HepG2 (cell line): ENCODE measurements around the gene DNAL4. TPM values are rescaled to one million over a fixed set of nuclear protein-coding genes. Genes with fewer than 3 reads are reported as not detected.
A peak's percentile ranks its signal among the peaks of the same experiment; 100 is the strongest.

Source experiments
- CAMTA2 ChIP-seq: sonication (generic); formaldehyde crosslinking; IDR thresholded peaks from 2 replicates; pipeline ENCODE4 v1.4.0; 2020; ENCODE audit warnings: mild to moderate bottlenecking, missing genetic modification reagents, borderline replicate concordance
- FOXM1 ChIP-seq: sonication (generic); formaldehyde crosslinking; IDR thresholded peaks from 2 replicates; pipeline ENCODE4 v1.5.0; 2020; ENCODE audit warnings: missing genetic modification reagents
- FOXP1 ChIP-seq, 2 experiments: fragments of 450-650 bp in 1 of 2; IDR thresholded peaks; 2 replicates each; pipeline ENCODE4 v1.6.1; 2017 to 2018; ENCODE audit warnings: antibody characterized with exemption in 1 of 2
- HIVEP1 ChIP-seq: sonication (generic); formaldehyde crosslinking; IDR thresholded peaks from 2 replicates; pipeline ENCODE4 v1.4.0; 2020; ENCODE audit warnings: mild to moderate bottlenecking, missing genetic modification reagents
- ISL2 ChIP-seq: sonication (generic); formaldehyde crosslinking; IDR thresholded peaks from 2 replicates; pipeline ENCODE4 v1.5.0; 2020; ENCODE audit warnings: missing genetic modification reagents
- MAFG ChIP-seq: sonication (generic); formaldehyde crosslinking; IDR thresholded peaks from 2 replicates; pipeline ENCODE4 v1.5.1; 2020; ENCODE audit warnings: mild to moderate bottlenecking, missing genetic modification reagents
- MIER3 ChIP-seq: IDR thresholded peaks from 2 replicates; pipeline ENCODE4 v1.6.1; 2016; ENCODE audit warnings: missing compliant biosample characterization, borderline replicate concordance
- NFATC3 ChIP-seq: sonication (generic); formaldehyde crosslinking; IDR thresholded peaks from 2 replicates; pipeline ENCODE4 v1.5.1; 2020; ENCODE audit warnings: mild to moderate bottlenecking, missing genetic modification reagents
- RORA ChIP-seq: sonication (generic); formaldehyde crosslinking; IDR thresholded peaks from 2 replicates; pipeline ENCODE4 v1.5.0; 2020; ENCODE audit warnings: mild to moderate bottlenecking, missing genetic modification reagents, moderate library complexity
- SMYD3 ChIP-seq: sonication (generic); formaldehyde crosslinking; IDR thresholded peaks from 2 replicates; pipeline ENCODE4 v1.8.1; 2023; ENCODE audit warnings: mild to moderate bottlenecking, missing genetic modification reagents
- SRSF1 ChIP-seq: fragments of 200-400 bp; formaldehyde crosslinking; optimal IDR thresholded peaks from 2 replicates; pipeline ENCODE3; 2017; ENCODE audit warnings: mild to moderate bottlenecking, low read depth, low read length, moderate library complexity
- TAF15 ChIP-seq: fragments of 200-400 bp; formaldehyde crosslinking; IDR thresholded peaks from one replicate; pipeline ENCODE4 v1.6.1; 2018; ENCODE audit warnings: mild to moderate bottlenecking, low read depth, low read length; ENCODE audit not compliant: poor library complexity, severe bottlenecking
- TBX3 ChIP-seq: fragments of 450-650 bp; IDR thresholded peaks from 2 replicates; pipeline ENCODE4 v1.6.1; 2017; ENCODE audit warnings: antibody characterized with exemption, mild to moderate bottlenecking, inconsistent platforms, borderline replicate concordance
- TP53 ChIP-seq: sonication (generic); formaldehyde crosslinking; conservative IDR thresholded peaks from 2 replicates; pipeline ENCODE4 v1.4.0; 2020; ENCODE audit warnings: missing genetic modification reagents
- TSC22D2 ChIP-seq: sonication (generic); formaldehyde crosslinking; IDR thresholded peaks from 2 replicates; pipeline ENCODE4 v1.5.1; 2020; ENCODE audit warnings: missing genetic modification reagents, mild to moderate bottlenecking, borderline replicate concordance
- U2AF2 ChIP-seq: fragments of 200-400 bp; formaldehyde crosslinking; IDR thresholded peaks from 2 replicates; pipeline ENCODE4 v1.6.1; 2017; ENCODE audit warnings: low read depth, mild to moderate bottlenecking, low read length
- ZEB1 ChIP-seq: IDR thresholded peaks from 2 replicates; pipeline ENCODE4 v1.6.1; 2012; ENCODE audit warnings: mild to moderate bottlenecking, low read depth, inconsistent platforms; ENCODE audit not compliant: insufficient replicate concordance
- ZFP82 ChIP-seq: sonication (generic); formaldehyde crosslinking; IDR thresholded peaks from 2 replicates; pipeline ENCODE4 v1.5.1; 2020; ENCODE audit warnings: mild to moderate bottlenecking, missing genetic modification reagents, borderline replicate concordance
- ZNF10 ChIP-seq: sonication (generic); formaldehyde crosslinking; IDR thresholded peaks from 2 replicates; pipeline ENCODE4 v1.4.0; 2020; ENCODE audit warnings: mild to moderate bottlenecking, low read depth, missing genetic modification reagents, borderline replicate concordance
- ZNF337 ChIP-seq: sonication (generic); formaldehyde crosslinking; IDR thresholded peaks from 2 replicates; pipeline ENCODE4 v1.5.1; 2020; ENCODE audit warnings: missing genetic modification reagents, low read depth, mild to moderate bottlenecking, borderline replicate concordance
- ZNF33A ChIP-seq: sonication (generic); formaldehyde crosslinking; IDR thresholded peaks from 2 replicates; pipeline ENCODE4 v1.5.1; 2020; ENCODE audit warnings: missing genetic modification reagents, mild to moderate bottlenecking, moderate library complexity, borderline replicate concordance
- ZNF460 ChIP-seq: sonication (generic); formaldehyde crosslinking; IDR thresholded peaks from 2 replicates; pipeline ENCODE4 v1.5.1; 2020; ENCODE audit warnings: missing genetic modification reagents, mild to moderate bottlenecking, borderline replicate concordance
- ZSCAN22 ChIP-seq: sonication (generic); formaldehyde crosslinking; IDR thresholded peaks from 2 replicates; pipeline ENCODE4 v1.4.0; 2020; ENCODE audit warnings: mild to moderate bottlenecking, missing genetic modification reagents
- polyA plus RNA-seq, 8 experiments: library from polyadenylated mRNA; depleted of rRNA in 3 of 8; stranded (reverse) in 7 of 8; unstranded in 1 of 8; fragments of >200 nt; fragmentation: Illumina TruSeq in 4 of 8; extraction: Trizol in 4 of 8; gene quantifications; 2 replicates each; pipeline versions ENCODE4 v1.2.1 to v1.2.3, GENCODE V29; 2011 to 2016; ENCODE audit warnings: low read depth in 4 of 8, missing spikeins in 1 of 8, mixed read lengths in 1 of 8; ENCODE audit not compliant: insufficient read depth in 1 of 8
- total RNA-seq, 5 experiments: library from RNA; depleted of rRNA; stranded (reverse); fragments of >200 nt; fragmentation: Illumina TruSeq; extraction: Trizol; gene quantifications; 2 replicates each; pipeline ENCODE4 v1.2.3, GENCODE V29; 2016; ENCODE audit warnings: low read depth in 1 of 5
- TF ChIP-seq, protein P1 (sequence below): fragments of 450-650 bp; IDR thresholded peaks from 2 replicates; pipeline ENCODE4 v1.6.1; 2017; ENCODE audit warnings: mild to moderate bottlenecking
- TF ChIP-seq, protein P2 (sequence below): sonication (generic); formaldehyde crosslinking; IDR thresholded peaks from 2 replicates; pipeline ENCODE4 v1.4.0; 2020; ENCODE audit warnings: missing genetic modification reagents
- TF ChIP-seq, protein P3 (sequence below): sonication (generic); formaldehyde crosslinking; IDR thresholded peaks from 2 replicates; pipeline ENCODE4 v1.4.0; 2020; ENCODE audit warnings: missing genetic modification reagents

Gene DNAL4
- total and polyA plus RNA-seq, 2 of the 13 experiments (the other 11 are each of a cell fraction or from before 2014, with no cell fraction given), result 8.0 to 10.7 TPM

DNA sequence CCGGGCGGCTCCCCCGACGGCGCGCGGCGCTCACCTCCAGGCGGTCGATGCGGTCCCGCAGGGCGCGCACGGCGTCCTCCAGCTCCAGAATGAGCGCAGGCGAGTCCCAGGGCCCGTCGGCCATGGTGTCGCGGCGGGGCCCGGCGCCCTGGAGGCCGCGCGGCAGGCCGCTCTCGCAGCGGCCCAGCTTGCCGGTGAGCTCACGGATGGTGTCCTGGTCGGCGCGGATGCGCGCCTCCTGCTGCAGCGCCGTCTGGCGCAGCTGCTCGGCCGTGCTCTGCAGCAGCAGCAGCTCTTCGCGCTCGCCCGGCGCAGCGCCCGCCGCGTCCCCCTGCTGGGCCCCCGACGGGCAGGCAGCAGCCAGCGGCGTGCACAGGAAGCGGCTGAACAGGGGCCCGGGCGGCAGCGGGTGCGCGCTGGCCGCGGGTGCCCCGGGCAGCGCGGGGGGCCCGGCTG lies 49.3 kb upstream of the DNAL4 start (continued):
- TF ChIP-seq ZNF10 (CRISPR knock-in tag) (no peak), TP53 (no peak), CAMTA2 (CRISPR knock-in tag) (no peak), ISL2 (CRISPR knock-in tag) (no peak), MAFG (no peak), ZEB1 (no peak), MIER3 (no peak), SMYD3 (CRISPR knock-in tag) (no peak), TSC22D2 (CRISPR knock-in tag) (no peak), FOXM1 (CRISPR knock-in tag) (no peak), TAF15 (no peak), FOXP1 (IDR thresholded peaks at IDR 0.05) (no peak), FOXP1 (CRISPR knock-in tag; IDR thresholded peaks at IDR 0.05) (no peak), NFATC3 (no peak), ZNF33A (CRISPR knock-in tag) (no peak), HIVEP1 (CRISPR knock-in tag) (no peak), ZNF460 (no peak), SRSF1 (peak; percentile 4), ZFP82 (peak; percentile 73; the same call in 1 of the 2 replicates), ZSCAN22 (CRISPR knock-in tag) (no peak), TBX3 (no peak), ZNF337 (CRISPR knock-in tag) (no peak), RORA (CRISPR knock-in tag) (no peak), U2AF2 (no peak)
- TF ChIP-seq, protein P1, sequence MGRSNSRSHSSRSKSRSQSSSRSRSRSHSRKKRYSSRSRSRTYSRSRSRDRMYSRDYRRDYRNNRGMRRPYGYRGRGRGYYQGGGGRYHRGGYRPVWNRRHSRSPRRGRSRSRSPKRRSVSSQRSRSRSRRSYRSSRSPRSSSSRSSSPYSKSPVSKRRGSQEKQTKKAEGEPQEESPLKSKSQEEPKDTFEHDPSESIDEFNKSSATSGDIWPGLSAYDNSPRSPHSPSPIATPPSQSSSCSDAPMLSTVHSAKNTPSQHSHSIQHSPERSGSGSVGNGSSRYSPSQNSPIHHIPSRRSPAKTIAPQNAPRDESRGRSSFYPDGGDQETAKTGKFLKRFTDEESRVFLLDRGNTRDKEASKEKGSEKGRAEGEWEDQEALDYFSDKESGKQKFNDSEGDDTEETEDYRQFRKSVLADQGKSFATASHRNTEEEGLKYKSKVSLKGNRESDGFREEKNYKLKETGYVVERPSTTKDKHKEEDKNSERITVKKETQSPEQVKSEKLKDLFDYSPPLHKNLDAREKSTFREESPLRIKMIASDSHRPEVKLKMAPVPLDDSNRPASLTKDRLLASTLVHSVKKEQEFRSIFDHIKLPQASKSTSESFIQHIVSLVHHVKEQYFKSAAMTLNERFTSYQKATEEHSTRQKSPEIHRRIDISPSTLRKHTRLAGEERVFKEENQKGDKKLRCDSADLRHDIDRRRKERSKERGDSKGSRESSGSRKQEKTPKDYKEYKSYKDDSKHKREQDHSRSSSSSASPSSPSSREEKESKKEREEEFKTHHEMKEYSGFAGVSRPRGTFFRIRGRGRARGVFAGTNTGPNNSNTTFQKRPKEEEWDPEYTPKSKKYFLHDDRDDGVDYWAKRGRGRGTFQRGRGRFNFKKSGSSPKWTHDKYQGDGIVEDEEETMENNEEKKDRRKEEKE, result no peak
- TF ChIP-seq, protein P2, sequence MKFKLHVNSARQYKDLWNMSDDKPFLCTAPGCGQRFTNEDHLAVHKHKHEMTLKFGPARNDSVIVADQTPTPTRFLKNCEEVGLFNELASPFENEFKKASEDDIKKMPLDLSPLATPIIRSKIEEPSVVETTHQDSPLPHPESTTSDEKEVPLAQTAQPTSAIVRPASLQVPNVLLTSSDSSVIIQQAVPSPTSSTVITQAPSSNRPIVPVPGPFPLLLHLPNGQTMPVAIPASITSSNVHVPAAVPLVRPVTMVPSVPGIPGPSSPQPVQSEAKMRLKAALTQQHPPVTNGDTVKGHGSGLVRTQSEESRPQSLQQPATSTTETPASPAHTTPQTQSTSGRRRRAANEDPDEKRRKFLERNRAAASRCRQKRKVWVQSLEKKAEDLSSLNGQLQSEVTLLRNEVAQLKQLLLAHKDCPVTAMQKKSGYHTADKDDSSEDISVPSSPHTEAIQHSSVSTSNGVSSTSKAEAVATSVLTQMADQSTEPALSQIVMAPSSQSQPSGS (CRISPR knock-in tag), result no peak
- TF ChIP-seq, protein P3, sequence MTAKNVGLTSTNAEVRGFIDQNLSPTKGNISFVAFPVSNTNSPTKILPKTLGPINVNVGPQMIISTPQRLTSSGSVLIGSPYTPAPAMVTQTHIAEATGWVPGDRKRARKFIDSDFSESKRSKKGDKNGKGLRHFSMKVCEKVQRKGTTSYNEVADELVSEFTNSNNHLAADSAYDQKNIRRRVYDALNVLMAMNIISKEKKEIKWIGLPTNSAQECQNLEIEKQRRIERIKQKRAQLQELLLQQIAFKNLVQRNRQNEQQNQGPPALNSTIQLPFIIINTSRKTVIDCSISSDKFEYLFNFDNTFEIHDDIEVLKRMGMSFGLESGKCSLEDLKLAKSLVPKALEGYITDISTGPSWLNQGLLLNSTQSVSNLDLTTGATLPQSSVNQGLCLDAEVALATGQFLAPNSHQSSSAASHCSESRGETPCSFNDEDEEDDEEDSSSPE (CRISPR knock-in tag), result no peak; the same call in 1 of the 2 replicates
